GM19099 (cell line): ENCODE measurements around the gene MRPL36.

Experiments used
- POLR2A ChIP-seq: IDR thresholded peaks from 3 replicates; pipeline ENCODE4 v1.6.1; 2011; ENCODE audit warnings: low read depth; ENCODE audit not compliant: insufficient read length; ENCODE audit errors: extremely low read depth

Gene MRPL36

DNA sequence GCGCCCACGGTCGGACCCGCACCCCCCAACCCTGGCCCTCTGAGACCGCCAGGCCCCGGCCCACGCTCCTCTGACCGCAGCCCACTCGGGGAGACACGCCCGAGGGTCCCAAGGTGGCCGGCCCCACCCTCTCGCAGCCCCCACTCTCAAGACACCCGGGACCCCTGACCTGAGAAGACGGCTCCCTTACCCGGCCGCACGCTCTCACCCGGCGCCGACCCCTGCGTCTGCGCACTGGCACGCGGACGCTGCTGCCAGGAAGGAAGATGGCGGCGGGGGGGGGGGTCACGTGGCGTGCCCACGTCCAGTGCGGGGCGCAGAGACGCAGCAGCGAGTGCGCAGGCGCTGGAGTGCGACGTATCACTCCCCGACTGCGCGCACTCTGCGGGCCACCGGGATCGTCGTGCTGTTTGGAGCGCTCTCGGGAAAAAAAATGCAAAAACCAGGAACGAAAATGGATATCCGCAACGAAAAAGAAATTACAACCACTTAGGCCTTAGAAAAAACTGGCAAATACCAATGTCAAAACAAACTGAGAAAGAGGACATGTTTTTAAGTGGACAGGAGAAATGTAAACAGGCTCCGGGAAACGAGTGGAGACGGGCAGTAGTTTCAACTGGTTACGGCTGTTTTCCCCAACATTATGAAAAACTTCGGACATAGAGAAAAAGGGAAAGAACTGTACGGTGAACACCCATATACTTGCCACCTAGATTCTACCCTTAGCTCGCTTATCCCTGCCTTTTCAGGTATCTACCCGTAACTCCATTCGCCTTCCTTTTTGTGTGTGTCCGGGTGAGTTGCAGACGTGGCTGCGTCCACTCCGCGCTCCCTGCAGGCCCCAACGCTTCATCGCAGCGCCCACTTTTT lies at the start of gene MRPL36:
TSS of gene MRPL36 (minus strand) at position 236 of the 870 bp plus-strand sequence. CDS start 902 bp downstream, outside the sequence.
- TF ChIP-seq POLR2A, result peak; percentile 73

DNA sequence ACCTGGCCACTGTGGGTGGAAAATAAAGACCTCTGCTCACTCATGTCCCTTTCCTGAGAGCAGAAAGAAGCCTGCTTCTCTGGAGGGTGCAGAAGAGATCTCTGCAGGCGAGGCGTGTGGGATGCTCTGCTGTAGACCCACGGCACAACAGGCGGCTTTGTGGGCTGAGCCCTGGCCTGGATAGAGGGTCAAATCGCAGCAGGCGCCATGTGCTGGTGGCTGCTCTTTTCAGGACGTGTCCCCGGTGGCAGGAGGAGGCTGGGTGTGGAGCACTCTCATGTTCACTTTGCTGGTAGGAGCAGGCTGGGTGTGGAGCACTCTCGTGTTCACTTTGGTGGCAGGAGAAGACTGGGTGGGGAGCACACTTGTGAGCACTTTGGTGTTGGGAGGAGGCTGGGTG lies 48.0 kb upstream of the MRPL36 start:
- TF ChIP-seq POLR2A, result no peak

DNA sequence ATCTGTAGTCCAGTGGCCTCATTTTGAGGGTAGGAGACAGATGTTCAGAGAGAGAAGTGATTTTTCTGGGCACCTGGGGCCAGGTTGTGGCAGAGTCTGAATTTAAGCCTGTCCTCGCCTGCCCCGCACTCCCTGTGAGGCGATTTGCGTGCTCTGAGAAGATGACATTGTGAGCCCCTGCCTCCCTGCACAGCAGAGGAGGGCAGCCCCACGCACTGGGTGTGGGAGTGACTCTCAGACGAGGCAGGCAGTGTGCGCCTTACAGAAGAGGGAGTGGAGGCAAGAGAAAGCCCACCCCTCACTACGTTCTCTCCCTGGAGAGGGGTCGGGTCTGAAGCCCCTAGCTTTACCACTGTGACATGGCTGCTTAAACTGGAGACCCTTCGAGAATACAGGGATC lies 47.4 kb upstream of the MRPL36 start:
- no peak for TF ChIP-seq POLR2A

DNA sequence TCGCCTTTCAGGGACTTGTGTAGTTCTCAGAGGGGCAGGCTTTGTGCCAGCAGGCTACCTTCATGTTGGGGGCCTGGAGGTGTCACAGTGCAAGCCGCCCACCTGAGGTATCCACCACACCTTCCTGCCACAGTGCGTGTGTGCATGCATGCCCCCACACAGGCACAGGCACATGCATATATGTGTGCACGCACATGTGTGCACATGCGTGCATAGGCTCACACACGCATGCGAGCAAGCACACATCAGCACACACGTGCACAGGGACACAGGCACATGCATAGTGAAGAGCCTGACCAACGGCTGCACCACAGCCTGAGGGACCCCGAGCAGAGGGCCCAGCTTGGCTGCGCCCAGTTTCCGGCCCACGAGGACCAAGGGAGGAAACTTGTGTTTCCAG lies 46.9 kb upstream of the MRPL36 start:
- TF ChIP-seq POLR2A, result no peak

DNA sequence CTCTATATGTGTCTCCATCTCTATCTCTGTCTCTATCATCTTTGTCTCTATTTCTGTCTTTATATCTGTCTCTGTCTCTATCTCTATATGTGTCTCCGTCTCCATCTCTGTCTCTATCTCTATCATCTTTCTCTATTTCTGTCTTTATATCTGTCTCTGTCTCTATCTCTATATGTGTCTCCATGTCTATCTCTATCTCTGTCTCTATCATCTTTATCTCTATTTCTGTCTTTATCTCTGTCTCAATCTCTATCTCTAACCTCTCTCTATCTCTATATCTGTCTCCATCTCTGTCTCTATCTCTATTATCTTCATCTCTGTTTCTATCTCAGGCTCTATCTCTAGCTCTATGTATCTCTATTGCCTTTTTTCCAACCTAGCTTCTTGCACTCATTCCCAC lies 46.1 kb upstream of the MRPL36 start:
- TF ChIP-seq POLR2A, result no peak

DNA sequence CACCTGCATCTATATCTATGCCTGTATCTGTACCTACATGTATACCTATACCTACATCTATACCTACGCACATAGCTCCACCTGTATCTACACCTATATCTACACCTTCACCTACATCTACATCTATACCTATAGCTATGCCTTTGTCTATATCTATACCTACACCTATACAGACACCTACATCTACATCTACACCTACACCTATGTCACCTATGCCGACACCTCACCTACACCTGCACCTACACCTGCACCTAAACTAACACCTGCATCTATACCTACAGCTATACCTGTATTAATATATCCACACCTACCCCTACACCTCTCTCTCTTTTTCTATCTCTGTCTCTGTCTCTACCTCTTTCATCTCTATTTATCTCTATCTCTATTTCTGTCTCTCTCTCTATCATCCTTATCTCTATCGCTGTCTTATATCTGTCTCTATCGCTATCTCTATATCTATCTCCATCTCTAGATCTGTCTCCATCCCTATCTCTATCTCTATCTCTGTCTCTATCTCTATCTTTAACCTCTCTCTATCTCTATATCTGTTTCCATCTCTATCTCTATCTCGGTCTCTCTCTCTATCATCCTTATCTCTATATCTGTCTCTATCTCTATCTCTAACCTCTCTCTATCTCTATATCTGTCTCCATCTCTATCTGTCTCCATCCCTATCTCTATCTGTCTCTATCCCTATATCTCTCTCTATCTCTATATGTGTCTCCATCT lies 45.2 kb upstream of the MRPL36 start:
- no peak for TF ChIP-seq POLR2A

DNA sequence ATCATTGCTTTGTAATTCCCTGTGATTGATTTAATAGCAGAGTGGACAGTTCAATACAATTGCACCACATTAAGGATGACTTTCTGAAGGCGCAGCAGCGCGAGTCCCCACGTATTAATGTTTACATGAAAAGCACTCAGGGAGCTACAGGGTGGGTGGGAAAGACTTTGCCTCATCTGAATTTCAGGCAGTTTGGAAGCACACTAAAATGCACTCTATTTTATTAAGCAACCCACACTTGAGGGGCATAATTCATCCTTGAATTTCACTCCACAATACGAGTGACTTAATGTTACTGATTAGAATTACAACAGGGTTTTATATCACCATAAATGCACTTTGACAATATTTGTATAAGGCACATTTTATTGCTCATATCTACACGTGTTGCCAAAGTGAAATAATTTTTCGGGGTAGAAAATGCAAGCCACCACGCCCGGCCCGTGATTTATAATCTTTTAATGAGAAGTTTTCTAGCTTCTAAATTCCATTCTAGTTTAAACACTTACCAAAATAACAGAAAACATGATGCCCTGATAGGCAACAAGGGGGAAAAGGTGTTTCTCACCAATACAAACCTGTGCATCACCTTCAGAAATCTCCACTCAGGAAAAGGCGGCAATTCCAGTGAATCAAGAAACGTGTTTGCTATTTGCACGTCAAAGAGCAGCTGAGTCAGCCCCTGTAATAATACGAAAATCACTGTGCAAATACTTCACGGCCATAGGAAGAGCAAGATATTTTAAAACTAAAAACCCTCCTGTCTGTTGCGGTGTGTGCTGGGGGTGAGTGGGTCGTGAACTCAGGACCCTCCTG lies 42.6 kb upstream of the MRPL36 start:
- TF ChIP-seq POLR2A, result no peak

DNA sequence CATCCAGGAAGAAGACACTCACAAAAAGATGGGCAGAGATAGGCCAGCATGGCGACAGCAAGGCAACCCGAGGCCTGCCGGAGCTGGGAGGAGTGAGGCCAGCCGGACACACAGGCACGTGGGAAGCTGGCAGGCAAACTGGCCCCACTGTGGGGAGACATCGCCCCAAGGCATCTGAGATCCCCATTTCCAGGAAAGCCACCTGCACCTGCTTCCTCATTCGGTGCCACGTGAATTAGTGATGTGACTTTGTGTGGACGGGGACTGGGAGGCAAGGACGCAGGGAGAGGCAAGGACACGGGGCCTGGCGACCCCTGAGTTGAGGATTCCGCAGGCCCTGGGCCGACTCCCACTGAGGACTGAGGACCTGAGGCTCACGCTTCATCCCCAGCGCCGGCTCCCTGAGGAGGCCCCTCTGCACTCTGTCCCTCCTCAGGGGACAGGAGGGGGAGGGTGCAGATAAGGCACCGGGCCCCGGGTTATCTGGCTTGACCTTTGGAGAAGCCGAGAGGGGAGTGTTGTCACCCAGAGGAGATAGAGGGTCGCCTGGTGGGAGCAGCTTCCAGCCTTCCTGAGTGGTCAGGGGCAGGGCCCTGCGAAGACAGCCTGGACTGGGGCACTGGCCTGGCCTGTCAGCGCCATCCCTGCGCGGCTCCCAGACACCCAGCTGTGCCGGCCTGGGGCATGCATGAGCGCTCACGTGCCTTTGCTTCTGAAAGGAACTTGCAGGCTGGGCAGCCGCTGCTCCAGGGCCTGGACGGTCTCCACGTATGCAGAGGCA lies 41.3 kb upstream of the MRPL36 start:
- TF ChIP-seq POLR2A, result no peak

DNA sequence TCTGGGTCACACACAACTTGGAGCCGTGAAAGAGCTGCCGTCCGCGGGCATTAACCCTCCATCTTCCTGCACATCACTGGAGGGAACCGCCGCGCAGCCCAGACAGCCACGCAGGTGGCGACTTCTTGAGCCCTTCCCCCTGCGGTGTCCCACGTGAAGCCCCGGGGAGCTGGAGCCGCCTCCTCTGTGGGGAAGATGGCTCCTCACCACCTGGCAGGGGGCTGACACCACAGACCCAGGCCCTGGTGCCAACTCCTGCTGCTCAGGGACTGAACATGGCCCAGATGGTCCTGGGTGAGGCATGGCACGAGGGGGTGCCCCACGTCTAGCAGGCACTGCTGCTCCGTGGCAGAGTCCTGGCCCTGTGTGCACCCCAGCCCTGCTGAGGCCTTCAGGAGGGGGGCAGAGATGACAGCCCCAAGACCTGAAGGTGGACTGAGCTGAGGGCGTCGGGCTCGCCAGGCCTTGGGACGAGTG lies 40.5 kb upstream of the MRPL36 start:
- TF ChIP-seq POLR2A, result no peak

DNA sequence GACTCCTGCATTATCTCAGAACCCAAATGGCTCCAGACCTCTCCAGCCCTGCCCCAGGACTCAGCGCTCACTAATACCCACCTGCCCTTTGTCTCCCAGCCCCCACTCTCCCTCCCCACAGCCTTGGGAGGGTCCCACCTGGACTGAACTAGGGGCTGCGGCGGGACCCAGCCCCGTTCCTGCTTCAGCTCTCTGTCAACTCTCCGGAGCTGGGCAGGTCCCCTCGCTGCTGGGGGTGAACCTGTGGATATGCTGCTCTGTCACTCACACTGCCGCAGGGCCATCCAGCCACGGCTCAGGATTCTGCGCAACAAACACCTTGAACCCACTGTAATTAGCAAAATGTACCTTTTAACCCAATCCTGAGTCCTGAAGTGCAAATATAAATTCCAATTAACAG lies 38.4 kb upstream of the MRPL36 start:
- TF ChIP-seq POLR2A, result no peak

DNA sequence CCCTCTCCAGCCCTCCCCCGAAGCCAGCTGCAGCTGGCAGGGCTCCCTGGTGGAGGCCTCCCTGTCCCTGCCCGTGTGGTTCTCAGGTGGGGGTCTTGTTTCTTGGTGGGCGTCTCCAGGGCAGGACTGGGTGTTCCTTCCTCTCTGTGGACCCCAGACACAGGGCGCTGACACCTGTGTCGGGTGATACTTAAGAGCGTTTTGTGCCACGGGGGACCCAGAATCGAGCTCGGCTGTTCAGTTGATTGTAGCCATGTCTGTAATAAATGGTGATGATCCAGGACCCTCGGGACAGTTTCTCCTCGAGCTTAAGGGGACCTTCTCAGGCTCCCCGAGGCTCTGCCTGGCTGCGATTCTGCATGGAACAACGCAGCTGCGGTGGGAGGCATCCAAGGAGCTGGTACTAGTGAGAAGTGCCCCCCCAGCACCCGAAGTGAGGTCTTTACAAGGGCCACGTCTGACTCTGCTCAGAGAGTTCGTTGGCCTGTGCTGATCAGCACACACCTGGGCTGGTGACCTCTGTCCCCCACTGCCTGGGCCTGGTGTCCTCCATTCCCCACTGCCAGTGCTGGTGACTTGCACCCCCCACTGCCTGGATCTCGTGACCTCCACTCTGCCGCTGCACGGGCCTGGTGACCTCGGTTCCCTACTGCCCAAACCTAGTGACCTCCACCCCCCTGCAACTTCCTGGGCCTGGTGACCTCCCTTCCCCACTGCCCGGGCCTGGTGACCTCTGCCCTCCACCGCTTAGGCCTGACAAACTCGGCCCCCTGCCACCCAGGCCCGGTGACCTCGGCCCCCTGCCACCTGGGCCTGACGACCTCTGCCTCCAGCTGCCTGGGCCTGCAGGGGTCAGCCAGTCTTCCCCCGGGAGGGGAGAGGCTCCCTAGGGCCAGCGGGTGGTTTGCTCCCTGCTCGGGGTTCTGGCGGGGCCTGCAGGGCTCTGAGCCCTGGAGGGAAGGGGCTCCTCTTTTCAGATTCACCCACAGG lies 37.5 kb upstream of the MRPL36 start:
- no peak for TF ChIP-seq POLR2A

DNA sequence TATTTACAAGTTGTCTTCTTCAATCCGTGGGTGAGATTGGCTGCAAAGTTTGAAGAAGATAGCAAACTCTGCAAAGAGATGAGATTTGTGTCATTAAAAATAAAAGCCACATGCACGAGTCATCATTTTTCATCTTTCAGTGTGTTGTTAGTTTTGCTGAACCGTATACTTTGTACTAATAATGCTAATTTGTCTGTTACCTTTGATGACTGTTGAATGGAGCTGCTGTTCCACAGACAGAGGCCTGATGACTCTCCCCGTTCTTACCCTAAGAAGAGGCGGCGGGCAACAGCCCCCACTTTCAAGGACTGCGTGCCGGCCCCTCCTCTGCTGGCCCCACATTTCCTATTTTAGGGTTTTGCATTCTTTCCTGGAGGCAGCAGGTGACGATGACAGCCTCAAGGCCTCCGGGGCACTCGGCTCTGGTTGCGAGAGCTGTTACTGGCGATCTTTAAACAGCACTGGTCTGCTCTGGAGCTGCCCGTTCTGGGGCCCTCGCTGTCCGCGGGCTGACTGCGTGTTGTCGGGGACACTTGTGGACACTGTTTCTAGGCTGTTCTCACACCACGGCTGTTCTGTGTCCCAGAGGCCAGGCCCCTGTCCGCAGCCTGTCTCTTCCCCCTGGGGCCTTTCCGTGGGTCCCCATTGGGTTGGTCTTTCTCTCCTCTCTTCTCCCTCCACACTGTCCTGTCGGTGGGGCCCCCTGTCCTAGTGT lies 36.7 kb upstream of the MRPL36 start:
- no peak for TF ChIP-seq POLR2A

DNA sequence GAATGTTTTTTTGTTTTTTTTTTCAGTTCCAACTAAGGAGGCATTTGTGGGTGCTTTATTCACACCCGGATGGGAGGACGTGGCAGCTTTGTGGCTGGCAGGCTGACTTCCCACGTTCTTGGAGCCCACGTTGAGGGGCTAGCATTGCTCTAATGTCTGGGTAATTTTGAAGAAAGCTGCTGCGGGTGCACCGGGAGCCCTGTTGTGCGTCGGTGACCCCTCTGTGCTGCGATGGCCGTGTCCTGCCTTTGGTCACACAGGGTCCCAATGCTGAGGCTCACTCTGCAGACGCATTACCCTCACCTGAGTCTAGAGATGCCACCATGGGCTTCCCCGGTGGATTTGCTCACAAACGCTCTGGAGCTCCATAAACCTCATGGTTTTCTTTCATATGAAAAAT lies 35.8 kb upstream of the MRPL36 start:
- TF ChIP-seq POLR2A, result no peak

DNA sequence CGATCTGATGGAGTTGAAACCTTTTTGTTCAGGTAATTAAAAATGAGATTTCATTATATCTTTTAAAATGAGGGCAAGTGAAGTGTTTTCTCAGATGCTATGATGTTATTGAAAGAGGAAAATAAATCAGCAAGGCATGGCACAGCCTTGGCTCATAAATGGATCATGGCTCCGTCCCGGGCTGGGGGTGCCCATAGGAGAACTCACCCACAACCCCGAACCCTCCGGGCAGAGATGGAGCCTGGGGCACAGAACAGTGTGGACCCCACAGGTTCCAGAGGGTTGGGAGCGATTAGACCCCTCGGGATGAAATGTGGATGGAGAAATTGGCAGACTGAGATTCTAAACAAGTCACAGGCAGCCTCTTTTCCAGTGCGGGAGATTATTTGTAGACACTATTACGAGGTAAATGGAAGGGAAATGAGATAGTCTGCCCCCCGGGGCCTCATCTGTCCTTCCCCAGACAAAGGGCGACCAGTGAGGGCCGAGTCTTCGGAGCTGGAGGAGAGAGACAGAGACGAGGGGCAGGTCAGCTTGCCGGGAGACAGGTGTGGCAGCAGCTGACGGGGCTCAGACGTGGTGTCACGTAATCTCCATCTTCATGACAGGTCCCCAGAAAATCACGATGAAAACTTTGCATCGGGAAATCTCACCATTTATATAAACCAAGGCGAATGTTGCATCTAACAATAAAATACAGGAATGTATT lies 35.2 kb upstream of the MRPL36 start:
- TF ChIP-seq POLR2A, result no peak
